Left renal pelvis (tissue), 4 donors: ENCODE data around the gene SLC25A15. TPM values are rescaled to one million over a fixed set of nuclear protein-coding genes. Genes with fewer than 3 reads are reported as not detected.
"Not testable (repeated sequence)": the region's sequence is repeated elsewhere in the genome, so short reads cannot be mapped to it uniquely, and the experiment has no call there.

Source experiments
- DNase-seq, 4 donors: peaks; one replicate each; pipeline ENCODE4 v3.0.0-alpha.2; 2013; ENCODE audit warnings: low read depth in 4 of 4, low spot score in 3 of 4
- polyA plus RNA-seq, 4 donors: library from polyadenylated mRNA; unstranded; fragments of 120-200 nt; gene quantifications; one replicate each; pipeline ENCODE4 v1.2.1, GENCODE V29; 2013; ENCODE audit not compliant: insufficient read length in 4 of 4

SLC25A15 gene
- polyA plus RNA-seq, 4 donors, result 12.5 to 18.0 (median 17.6) TPM

- no peak for DNase-seq
Observed at GRCh38 chr13:40812102-40812501, 22.7 kb downstream of the SLC25A15 start.

- DNase-seq, result no peak
Observed at GRCh38 chr13:40812724-40813445, 23.5 kb downstream of the SLC25A15 start.

GRCh38 chr13:40813667-40814454, 24.4 kb downstream of the SLC25A15 start:
- no peak for DNase-seq

GRCh38 chr13:40814803-40815202, 25.4 kb downstream of the SLC25A15 start:
- DNase-seq, result no peak

GRCh38 chr13:40818926-40819325, 29.5 kb downstream of the SLC25A15 start:
- DNase-seq, result no peak

- no peak for DNase-seq
Observed at GRCh38 chr13:40819797-40820315, 30.4 kb downstream of the SLC25A15 start.

- DNase-seq, result not testable (repeated sequence)
Observed at GRCh38 chr13:40839725-40840124, 50.3 kb downstream of the SLC25A15 start.

- not testable (repeated sequence) for DNase-seq
Observed at GRCh38 chr13:40840955-40841354, 51.5 kb downstream of the SLC25A15 start.

Other genes starting within 250 kb of the SLC25A15 start
- gene FOXO1, start 123.0 kb upstream of the SLC25A15 start, polyA plus RNA-seq, result 10 to 100 TPM; 11.7 to 21.0 (median 16.3) TPM
- 10 to 100 TPM; 32.7 to 54.3 (median 48.6) TPM for gene MRPS31, start 18.4 kb upstream of the SLC25A15 start, polyA plus RNA-seq
- gene ELF1, start 229.7 kb downstream of the SLC25A15 start, polyA plus RNA-seq, result 10 to 100 TPM; 36.2 to 52.3 (median 49.3) TPM